K562 (cell line): ENCODE results near the gene ECI1. TPM values are rescaled to one million over a fixed set of nuclear protein-coding genes. Genes with fewer than 3 reads are reported as not detected.

ENCODE experiments used
- ARID1B ChIP-seq: fragments of 450-650 bp; IDR thresholded peaks from 2 replicates; pipeline ENCODE4 v1.6.1; 2016; ENCODE audit warnings: antibody characterized with exemption, mild to moderate bottlenecking, inconsistent platforms
- ARID4B ChIP-seq: sonication (generic); formaldehyde crosslinking; IDR thresholded peaks from 2 replicates; pipeline ENCODE4 v1.8.0; 2022; ENCODE audit warnings: mild to moderate bottlenecking, missing genetic modification reagents
- CAMTA2 ChIP-seq: fragments of 250-450 bp; sonication (Bioruptor Pico); conservative IDR thresholded peaks from 2 replicates; pipeline ENCODE4 v1.5.1; 2022
- CBFA2T2 ChIP-seq: fragments of 450-650 bp; conservative IDR thresholded peaks from 2 replicates; pipeline ENCODE4 v1.6.1; 2017; ENCODE audit warnings: mild to moderate bottlenecking
- CBX1 ChIP-seq: sonication (generic); IDR thresholded peaks from 2 replicates; pipeline ENCODE4 v1.6.1; 2016; ENCODE audit warnings: antibody characterized with exemption, low read depth, mild to moderate bottlenecking
- ELF4 ChIP-seq: fragments of 450-650 bp; formaldehyde crosslinking; IDR thresholded peaks from 2 replicates; pipeline ENCODE4 v1.4.0; 2022; ENCODE audit warnings: missing genetic modification characterization
- KLF6 ChIP-seq: fragments of 250-450 bp; sonication (Bioruptor Pico); IDR thresholded peaks from 2 replicates; pipeline ENCODE4 v1.4.0; 2020; ENCODE audit warnings: mild to moderate bottlenecking, moderate library complexity, borderline replicate concordance
- NR3C1 ChIP-seq: sonication (generic); formaldehyde crosslinking; IDR thresholded peaks from 2 replicates; pipeline ENCODE4 v1.8.1; 2022; ENCODE audit warnings: missing genetic modification reagents
- POLR2A ChIP-seq: fragments of 450-650 bp; conservative IDR thresholded peaks from 2 replicates; pipeline ENCODE4 v1.6.1; 2016
- POLR2B ChIP-seq: fragments of 450-650 bp; IDR thresholded peaks from 2 replicates; pipeline ENCODE4 v1.6.1; 2018; ENCODE audit warnings: low read depth; ENCODE audit not compliant: partially characterized antibody
- RAD51 ChIP-seq: fragments of 450-650 bp; IDR thresholded peaks from 2 replicates; pipeline ENCODE4 v1.7.1; 2016; ENCODE audit warnings: low read depth, mild to moderate bottlenecking, borderline replicate concordance
- RBM15 ChIP-seq: fragments of 200-400 bp; formaldehyde crosslinking; IDR thresholded peaks from 2 replicates; pipeline ENCODE4 v1.6.1; 2018; ENCODE audit warnings: mild to moderate bottlenecking, low read length, moderate library complexity; ENCODE audit not compliant: insufficient read depth
- RBM22 ChIP-seq: fragments of 200-400 bp; formaldehyde crosslinking; IDR thresholded peaks from 2 replicates; pipeline ENCODE4 v1.6.1; 2018; ENCODE audit warnings: low read length, low read depth; ENCODE audit not compliant: poor library complexity, severe bottlenecking
- RNF219 ChIP-seq: fragments of 250-450 bp; sonication (Bioruptor Pico); IDR thresholded peaks from 2 replicates; pipeline ENCODE4 v1.5.0; 2022; ENCODE audit warnings: mild to moderate bottlenecking
- SRSF7 ChIP-seq: fragments of 200-400 bp; formaldehyde crosslinking; optimal IDR thresholded peaks from 2 replicates; pipeline ENCODE3; 2017; ENCODE audit warnings: mild to moderate bottlenecking, low read depth, low read length
- TCF3 ChIP-seq: sonication (generic); formaldehyde crosslinking; IDR thresholded peaks from 2 replicates; pipeline ENCODE4 v1.4.0; 2020; ENCODE audit warnings: mild to moderate bottlenecking, missing genetic modification reagents
- USF1 ChIP-seq: sonication (generic); formaldehyde crosslinking; IDR thresholded peaks from 2 replicates; pipeline ENCODE4 v1.9.0; 2022; ENCODE audit warnings: mild to moderate bottlenecking, missing genetic modification reagents
- ZNF133 ChIP-seq: fragments of 250-450 bp; sonication (Bioruptor Pico); IDR thresholded peaks from 2 replicates; pipeline ENCODE4 v1.4.0; 2020; ENCODE audit warnings: mild to moderate bottlenecking
- ZNF764 ChIP-seq: fragments of 250-450 bp; sonication (Bioruptor Pico); IDR thresholded peaks from 2 replicates; pipeline ENCODE4 v1.4.0; 2020; ENCODE audit warnings: low read depth, mild to moderate bottlenecking, moderate library complexity
- ZZZ3 ChIP-seq: fragments of 450-650 bp; IDR thresholded peaks from 2 replicates; pipeline ENCODE4 v1.6.1; 2016; ENCODE audit warnings: antibody characterized with exemption, mild to moderate bottlenecking, moderate library complexity
- polyA plus RNA-seq, 8 experiments: library from polyadenylated mRNA; depleted of rRNA in 4 of 8; stranded (reverse) in 5 of 8; unstranded in 3 of 8; fragments of >200 nt; fragmentation: Nextera tagmentation in 2 of 8; fragmentation: Illumina TruSeq in 1 of 8; extraction: Ambion mirVana in 2 of 8; extraction: Trizol in 1 of 8; gene quantifications; 2 replicates each; pipeline versions ENCODE4 v1.2.1 to v1.2.3, GENCODE V29; 2011 to 2014; ENCODE audit warnings: inconsistent platforms in 1 of 8, missing spikeins in 1 of 8
- total RNA-seq, 7 experiments: library from RNA; depleted of rRNA in 6 of 7; stranded (reverse); fragments of >200 nt in 6 of 7; fragmentation: Illumina TruSeq in 2 of 7; extraction: Trizol in 2 of 7; gene quantifications; 2 replicates each; pipeline versions ENCODE4 v1.2.1 to v1.2.3, GENCODE V29; 2011 to 2021; ENCODE audit warnings: low replicate concordance in 1 of 7

ECI1 gene
- total and polyA plus RNA-seq, 9 of the 15 experiments (the other 6 are each of a cell fraction or from before 2014, with no cell fraction given): 4.7 to 189 (median 54.0) TPM

GRCh38 chr16:2210386-2211365, 40.7 kb downstream of the ECI1 start, which contains the start of gene BRICD5 (continued):
- peak; percentile 70; the same call in 1 of the 2 replicates for TF ChIP-seq ARID4B (CRISPR knock-in tag)
- no peak for TF ChIP-seq KLF6
- no peak for TF ChIP-seq ZNF133 (CRISPR knock-in tag)
- peak; percentile 14; the same call in 1 of the 2 replicates for TF ChIP-seq CBX1
- no peak for TF ChIP-seq CAMTA2
- TF ChIP-seq RBM15: no peak
- TF ChIP-seq RAD51: no peak
- no peak for TF ChIP-seq NR3C1 (CRISPR knock-in tag)
- no peak for TF ChIP-seq SRSF7
- peak; percentile 35; the same call in 1 of the 2 replicates for TF ChIP-seq ARID1B
- TF ChIP-seq TCF3 (CRISPR knock-in tag): no peak
- no peak for TF ChIP-seq ELF4
- TF ChIP-seq POLR2A: peak; percentile 69
- TF ChIP-seq POLR2B: peak; percentile 57
- TF ChIP-seq RNF219 (CRISPR knock-in tag): no peak
- TF ChIP-seq CBFA2T2: peak; percentile 35; the same call in 1 of the 2 replicates
- TF ChIP-seq ZNF764 (CRISPR knock-in tag): no peak
- peak; percentile 12; the same call in 1 of the 2 replicates for TF ChIP-seq USF1 (CRISPR knock-in tag)
- no peak for TF ChIP-seq RBM22
- no peak for TF ChIP-seq ZZZ3
